Measurements from ENCODE around the gene SLC43A1.
"Not testable (repeated sequence)": the region's sequence is repeated elsewhere in the genome, so short reads cannot be mapped to it uniquely, and the experiment has no call there.

The SLC43A1 gene

DNA sequence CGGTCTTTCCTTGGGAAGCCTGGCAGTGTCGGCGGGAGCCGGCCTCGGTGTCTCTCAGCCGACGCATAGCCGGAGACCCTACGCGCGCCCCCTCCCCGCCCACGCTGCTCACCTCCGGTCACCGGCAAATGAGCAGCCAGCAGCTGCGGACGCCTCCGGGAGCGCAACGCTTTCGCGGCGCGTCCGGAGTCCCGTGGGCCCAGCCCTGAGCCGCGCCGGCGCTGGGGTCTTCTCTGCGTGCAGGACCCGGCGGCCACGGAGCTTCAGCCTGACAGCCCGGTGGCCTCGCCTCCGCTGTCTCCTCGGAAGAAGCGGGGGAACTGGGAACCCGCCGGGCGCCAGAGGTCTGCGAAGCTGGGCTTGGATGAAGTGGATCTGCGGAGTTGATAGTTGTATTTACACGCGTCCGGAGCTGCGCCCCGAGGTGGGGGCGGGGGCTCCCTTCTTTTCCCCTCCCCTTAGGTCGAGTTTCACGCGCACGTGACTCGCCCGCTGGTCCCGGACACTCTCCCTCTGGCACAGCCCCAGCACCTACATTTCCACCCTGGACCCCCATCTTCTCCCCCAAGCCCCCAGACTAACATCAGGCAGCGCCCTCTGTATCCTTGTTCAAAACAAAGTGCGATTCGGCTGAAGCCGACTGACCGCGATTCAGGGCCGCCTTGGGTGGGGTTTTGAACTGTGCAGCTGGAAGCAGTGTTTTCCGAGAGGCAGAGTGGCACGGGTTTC lies at the start of gene SLC43A1:
Gene SLC43A1 (minus strand): TSS at position 371 of the 729 bp plus-strand sequence. CDS start 1,591 bp downstream, outside the sequence.
- peak; percentile 16 for DNase-seq (ENCODE audit: low read depth)

DNA sequence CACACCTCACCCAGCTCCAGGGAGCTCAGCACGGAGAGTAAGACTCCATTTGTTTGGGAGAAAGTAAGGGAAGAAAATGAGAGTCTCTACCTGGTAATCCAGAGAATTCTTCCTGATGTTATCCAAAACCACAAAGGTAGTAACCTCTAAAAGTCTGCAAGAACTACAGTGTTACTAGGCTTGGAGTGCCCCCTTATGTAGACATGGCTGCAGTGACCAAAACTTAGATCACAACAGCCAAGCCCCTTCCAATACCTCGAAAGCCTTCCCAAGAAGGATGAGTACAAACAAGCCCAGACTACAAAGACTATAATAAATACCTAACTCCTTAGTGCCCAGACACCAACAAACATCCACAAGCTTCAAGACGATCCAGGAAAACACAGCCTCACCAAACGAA lies 47.1 kb upstream of the SLC43A1 start:
- no peak for DNase-seq (ENCODE audit: low read depth)

DNA sequence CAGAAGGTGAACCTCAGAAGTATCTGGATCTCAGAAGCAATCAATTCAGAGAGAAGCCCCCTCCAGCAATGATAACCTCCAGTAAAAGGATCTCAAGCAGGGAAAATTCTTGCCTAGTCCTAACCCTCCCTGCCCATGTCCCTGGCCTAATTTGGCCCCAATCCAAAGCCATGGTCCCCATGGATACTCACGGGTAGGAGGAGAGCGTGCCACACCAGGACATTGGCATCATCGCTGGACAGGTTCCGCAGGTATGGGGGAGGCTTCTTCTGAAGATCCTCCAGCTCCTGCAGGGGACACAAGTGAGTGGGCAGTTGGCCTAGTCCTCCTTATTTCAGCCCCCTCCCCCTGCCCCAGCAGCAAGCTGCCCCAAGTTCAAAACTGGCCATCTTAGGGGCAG lies 44.6 kb upstream of the SLC43A1 start:
- DNase-seq (ENCODE audit: low read depth) = no peak

DNA sequence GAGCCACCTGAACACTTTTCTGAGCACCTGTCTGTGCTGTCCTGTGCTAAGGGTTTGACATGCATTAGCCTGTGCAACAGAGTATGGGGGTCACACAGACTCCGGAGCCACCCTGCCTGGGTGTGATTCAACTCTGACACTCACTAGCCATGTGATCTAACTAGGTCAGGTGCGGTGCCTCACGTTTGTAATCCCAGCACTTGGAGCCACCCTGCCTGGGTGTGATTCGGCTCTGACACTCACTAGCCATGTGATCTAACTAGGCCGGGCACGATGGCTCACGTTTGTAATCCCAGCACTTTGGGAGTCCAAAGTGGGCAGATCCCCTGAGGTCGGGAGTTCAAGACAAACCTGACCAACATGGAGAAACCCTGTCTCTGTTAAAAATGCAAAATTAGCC lies 40.5 kb upstream of the SLC43A1 start:
- DNase-seq (ENCODE audit: low read depth) = no peak

DNA sequence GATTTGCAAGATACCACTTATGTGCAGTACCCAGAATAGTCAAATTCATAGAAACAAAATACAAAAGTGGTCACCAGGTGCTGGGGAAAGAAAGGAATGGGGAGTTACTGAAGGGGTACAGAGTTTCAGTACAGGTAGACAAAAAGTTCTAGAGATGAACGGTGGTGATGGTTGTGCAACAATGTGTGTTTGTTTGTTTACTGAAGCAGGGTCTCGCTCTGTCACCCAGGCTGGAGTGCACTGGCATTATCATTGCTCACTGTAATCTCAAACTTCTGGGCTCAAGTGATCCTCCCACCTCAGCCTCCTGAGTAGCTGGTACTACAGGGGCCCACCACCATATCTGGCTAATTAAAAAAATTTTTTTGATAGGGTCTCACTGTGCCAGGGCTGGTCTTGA lies 39.9 kb upstream of the SLC43A1 start:
- DNase-seq (ENCODE audit: low read depth) = no peak

DNA sequence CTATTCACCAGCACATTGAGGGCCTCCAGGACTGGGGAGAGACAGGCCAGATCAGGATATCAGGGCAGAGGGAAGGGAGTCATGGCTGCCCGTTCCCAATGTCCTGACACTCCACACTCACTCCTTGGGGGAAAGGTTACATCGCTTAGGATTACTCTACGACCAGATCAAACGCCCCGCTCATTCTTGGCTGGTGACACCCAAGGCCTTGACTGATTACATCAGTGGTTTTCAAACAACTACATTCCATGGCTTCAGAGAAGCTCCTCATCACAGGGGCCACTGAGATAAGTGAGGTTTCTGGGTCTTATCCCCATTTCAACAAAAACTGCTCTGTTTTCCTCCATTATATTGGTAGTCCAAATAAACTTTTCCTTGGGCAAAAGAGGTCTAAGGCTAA lies 37.0 kb upstream of the SLC43A1 start:
- DNase-seq (ENCODE audit: low read depth) = no peak

DNA sequence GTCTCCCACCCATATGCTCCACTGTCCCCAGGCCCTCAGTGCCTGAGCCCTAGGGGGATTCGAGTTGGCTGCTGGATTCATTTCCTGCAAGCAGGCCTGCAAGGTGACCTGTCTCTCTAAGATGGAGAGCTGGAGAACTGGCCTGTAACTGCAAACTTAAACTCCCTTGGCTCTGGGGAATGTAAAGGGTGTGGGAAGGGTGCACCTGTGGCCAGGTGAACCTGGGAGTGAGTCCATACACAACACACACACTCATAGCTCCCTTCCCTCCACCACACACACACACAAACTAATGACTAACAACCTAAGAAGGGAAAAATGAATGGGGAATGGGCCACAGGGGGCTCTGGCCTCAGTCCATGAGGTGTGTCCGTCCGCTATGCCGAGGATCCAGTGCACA lies 36.4 kb upstream of the SLC43A1 start:
- no peak for DNase-seq (ENCODE audit: low read depth)

DNA sequence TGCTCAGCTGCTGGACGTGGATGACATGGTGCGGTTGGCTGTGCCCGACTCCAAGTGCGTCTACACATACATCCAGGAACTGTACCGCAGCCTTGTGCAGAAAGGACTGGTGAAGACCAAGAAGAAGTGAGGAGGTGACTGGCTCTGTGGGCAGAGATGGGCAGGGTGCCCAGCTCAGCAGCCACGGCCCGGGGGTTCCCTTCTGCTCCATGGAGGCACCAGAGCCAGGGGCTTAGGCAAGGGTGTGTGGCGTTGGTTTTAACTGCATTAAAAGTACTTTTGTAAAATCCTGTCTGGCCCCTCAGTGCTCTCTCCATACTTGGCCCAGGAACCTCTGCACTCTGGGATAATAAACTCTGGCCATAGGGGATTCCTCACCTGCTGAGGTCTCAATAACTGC lies 34.5 kb upstream of the SLC43A1 start:
- DNase-seq (ENCODE audit: low read depth) = no peak

DNA sequence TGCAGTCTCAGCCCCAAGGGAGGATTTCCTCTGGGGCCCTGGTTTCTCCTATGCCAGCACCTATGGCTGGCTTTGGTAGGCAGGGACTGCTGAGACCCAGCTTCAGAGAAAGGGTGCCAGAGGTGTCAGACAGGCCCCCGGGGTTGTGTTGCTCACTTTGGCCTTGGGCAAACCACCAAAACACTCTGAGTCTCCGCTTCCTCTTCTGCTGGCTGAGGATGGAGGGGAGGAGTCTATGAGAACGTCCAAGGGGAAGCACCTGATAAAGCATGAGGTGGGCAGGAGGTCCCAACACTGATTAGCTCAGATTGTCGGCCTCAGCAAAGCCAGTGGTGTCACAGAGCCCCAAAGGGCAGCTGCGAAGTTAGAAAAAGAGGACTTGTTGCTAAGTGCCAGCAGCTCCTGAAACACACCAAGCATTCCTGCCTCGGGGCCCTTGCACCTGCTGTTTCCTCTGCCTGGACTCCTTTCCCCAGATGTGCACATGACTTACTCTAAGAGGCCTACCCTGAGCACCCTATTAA lies 32.4 kb upstream of the SLC43A1 start:
- DNase-seq (ENCODE audit: low read depth) = no peak

DNA sequence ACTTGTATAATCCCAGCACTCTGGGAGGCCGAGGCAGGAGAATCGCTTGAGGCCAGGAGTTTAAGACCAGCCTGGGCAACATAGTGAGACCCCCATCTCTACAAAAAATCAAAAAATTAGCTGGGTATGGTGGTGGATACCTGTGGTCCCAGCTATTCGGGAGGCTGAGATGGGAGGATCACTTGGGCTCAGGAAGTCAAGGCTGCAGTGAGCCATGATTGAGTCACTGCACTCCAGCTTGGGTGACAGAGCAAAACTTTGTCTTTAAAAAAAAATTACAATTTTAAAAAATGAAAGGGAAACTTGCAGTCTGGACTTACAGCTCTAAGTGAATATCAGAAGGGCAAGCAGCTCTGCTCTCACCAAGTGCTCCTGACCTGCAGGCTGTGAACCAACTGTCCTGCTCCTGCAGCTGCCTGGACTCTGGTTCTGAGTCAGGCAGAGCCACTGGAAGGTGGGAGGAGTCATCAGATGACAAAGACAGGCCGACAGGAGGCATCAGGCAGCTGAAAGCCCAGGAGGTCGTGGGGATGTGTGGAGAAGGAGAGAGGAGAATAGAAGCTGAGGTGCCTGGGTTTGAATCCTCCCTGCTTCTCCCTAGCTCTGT lies 31.5 kb upstream of the SLC43A1 start:
- DNase-seq (ENCODE audit: low read depth) = no peak

DNA sequence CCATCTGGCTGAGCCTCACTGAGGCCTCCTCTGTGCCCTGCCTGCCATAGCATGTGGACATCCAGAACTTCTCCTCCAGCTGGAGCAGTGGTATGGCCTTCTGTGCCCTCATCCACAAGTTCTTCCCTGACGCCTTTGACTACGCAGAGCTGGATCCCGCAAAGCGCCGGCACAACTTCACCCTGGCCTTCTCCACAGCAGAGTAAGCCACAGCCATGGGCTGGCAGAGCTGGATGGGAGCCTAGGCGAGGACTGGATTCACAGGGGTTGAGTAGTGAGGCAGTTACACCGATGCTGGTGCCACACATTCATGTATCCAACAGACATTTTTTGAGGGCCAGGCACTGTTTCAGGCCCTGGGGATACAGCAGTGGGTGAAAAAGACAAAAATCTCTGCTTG lies 30.9 kb upstream of the SLC43A1 start:
- DNase-seq (ENCODE audit: low read depth) = no peak

DNA sequence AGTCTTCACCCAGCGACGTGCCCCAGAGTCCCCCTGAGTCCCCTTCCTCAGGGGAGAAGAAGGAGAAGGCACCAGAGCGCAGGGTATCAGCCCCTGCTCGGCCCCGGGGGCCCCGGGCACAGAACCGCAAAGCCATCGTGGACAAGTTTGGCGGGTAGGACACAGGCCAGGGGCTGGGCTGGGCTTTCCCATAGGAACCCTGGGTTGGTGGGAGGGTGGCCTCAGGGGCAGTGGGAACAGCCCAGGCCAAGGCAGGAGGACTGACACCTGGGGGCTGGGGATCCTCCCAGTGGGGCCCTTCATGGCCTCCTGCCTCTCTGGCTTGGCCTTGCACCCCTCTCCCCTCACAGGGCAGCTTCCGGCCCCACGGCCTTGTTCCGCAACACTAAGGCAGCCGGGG lies 30.4 kb upstream of the SLC43A1 start:
- no peak for DNase-seq (ENCODE audit: low read depth)

DNA sequence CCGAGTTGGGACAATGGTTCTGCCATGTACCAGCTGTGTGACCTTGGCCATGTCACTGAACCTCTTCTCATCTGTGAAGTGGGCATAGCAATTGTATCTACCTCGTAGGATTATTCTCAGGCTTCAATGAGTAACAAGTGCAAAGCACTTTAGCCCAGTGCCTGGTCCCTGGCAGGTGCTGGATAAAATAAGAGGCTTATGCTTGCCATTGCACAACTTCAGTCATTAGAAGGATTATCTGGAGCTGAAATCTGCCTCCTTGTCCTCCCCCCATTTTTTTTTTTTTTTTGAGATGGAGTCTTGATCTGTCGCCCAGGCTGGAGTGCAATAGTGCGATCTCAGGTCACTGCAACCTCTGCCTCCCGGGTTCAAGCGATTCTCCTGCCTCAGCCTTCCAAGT lies 29.1 kb upstream of the SLC43A1 start:
- no peak for DNase-seq (ENCODE audit: low read depth)

DNA sequence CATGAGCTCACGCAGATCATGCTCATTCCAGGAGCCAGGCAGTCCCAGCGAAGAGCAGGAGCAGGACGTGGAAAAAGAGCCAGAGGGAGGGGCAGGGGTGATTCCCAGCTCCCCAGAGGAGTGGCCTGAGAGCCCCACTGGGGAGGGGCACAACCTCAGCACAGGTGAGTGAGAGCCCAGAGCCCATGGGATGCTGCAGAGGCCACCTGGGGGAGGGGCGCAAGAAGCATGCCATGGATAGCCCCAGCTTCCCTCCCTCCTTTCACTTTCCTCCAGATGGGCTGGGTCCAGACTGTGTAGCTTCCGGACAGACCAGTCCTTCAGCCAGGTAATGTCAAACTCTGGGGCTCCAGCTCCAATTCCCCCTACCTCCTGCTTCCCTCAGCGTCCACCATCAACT lies 28.1 kb upstream of the SLC43A1 start:
- DNase-seq (ENCODE audit: low read depth) = no peak

DNA sequence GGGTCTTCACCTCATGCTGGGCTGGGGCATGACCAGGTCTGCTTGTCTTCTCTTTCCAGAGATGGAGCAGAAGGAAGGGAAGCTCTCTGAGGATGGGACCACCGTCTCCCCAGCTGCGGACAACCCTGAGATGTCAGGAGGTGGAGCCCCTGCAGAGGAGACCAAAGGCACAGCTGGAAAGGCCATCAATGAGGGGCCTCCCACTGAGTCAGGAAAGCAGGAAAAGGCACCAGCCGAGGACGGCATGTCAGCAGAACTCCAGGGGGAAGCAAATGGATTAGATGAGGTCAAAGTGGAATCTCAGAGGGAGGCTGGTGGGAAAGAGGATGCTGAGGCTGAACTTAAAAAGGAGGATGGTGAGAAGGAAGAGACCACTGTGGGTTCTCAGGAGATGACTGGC lies 27.1 kb upstream of the SLC43A1 start:
- no peak for DNase-seq (ENCODE audit: low read depth)

DNA sequence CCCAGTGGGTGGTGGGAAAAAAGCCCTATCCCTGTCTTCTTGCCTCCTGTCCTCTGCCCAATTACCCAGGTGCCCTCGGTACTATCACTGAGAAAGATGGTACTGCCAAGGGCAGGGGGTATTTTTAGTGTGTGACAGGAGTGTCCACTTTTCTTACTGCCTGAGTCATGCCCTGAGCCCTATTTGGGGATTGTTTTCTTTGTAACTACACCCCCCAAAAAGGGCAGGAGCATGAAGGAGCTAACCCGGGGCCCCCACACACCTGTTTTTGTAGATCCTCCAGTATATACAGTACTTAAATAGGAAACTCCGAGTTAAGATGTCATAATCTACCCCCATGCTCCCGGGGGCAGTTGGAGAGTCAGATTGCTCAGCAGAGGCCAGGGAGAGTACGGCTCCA lies 25.7 kb upstream of the SLC43A1 start:
- DNase-seq (ENCODE audit: low read depth) = no peak

DNA sequence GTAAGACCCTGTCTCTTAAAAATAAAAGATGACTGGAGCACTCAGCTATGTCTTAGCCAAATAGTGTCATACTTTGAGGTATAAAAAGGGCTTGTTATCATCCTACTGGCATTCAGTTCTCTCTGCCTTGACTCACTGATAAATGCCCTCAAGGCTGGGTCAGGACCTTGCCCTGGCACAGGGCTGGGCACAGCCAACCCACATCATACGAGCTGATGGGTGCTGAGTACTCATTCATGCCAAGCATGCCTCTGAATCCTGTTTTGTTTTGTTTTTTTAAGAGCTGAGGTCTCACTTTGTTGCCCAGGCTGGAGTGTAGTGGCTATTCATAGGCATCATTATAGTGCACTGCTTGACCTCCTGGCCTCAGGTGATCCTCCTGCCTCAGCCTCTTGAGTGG lies 23.8 kb upstream of the SLC43A1 start:
- DNase-seq (ENCODE audit: low read depth) = no peak

DNA sequence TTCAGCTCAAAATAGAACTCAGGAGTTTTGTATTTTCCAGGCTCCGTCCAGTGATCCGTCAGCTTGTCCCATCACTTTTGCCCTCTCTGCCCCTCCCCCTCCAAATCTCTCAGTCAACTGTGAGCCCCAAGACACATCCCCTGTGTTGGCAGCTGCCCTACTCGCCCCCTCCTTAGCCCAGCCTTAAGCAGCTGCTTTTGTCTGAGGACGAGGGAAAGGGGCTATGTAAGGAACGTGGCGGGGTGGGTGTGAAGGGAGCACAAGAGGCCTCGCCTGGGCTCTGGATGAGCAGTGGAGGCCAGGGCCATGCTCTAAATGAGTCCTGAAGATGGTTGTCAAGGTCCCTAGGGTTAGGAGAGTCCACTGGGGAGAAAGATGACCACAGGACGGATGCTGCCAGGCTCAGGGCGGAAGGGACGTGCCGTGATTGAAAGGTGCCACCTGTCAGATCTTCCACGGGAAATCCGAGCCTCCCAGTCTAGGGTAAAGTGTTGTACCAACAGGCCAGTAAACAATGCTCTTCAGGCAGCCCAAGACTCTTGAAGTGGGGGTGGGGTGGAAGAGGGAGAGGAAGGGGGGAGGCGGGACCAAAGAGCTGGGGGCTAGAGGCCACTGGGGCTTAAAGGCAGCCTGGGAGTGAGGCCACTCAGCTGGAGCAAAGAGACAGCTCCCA lies 21.6 kb upstream of the SLC43A1 start, which contains the start of gene SMTNL1:
Gene SMTNL1 (plus strand): TSS at position 649 of the 673 bp plus-strand sequence. CDS start 5,048 bp downstream, outside the sequence.
- DNase-seq (ENCODE audit: low read depth) = no peak

DNA sequence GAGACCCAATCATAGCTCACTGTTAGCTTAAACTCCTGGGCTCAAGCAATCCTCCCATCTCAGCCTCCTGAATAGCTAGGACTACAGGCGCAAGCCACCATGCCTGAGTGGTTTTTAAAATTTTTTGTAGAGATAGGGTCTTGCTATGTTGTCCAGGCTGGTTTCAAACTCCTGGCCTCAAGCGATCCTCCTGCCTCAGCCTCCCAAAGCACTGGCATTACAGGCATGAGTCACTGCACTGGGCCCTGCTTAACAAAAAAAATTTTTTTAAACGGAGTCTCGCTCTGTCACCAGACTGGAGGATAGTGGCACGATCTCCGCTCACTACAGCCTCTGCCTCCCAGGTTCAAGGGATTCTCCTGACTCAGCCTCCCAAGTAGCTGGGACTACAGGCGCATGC lies 18.9 kb upstream of the SLC43A1 start:
- DNase-seq (ENCODE audit: low read depth) = not testable (repeated sequence)

DNA sequence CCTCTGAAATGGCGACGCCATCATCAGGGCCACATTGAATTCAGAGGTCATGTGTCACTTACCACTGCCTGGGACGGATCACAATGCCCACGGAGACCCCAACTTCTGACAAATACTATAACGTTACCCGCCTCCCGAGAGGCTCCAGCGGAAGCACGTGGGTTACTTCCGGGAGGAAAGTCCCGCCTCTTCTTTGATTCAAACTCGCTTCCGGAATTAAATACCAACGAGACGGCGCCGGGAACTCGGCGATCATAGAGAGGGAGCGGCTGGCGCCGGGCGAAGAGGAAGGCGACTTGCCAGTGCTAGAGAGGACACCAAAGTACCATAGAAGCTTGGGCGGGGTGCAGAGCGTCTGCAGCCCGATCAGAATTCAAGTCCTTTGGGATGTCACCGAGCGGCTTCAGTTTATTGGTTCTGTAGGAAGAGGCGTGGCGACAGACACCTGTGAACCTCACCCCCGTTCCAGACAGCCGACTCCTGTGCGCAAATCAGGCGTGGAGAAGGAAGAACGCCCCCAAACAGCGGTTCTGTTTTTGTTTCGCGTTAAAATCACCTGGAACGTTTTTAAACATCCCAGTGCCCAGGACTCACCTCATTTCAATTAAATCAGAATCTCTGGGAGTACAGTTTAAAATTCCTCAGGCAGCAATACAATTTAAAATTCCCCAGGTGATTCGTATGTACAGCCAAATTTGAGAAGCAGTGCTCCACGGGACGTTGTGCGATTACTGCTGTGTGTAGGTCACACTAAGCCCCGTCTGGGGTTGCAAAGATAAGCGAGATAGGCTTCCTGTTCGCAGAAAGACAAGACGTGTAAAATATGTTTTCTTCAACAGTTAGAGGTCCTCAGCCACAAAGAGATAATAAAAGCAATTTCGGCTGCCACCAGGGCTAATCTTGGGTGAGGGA lies 15.3 kb upstream of the SLC43A1 start, which contains the start of gene TIMM10:
Gene TIMM10 (minus strand): TSS at position 159 of the 912 bp plus-strand sequence. CDS start 565 bp downstream, outside the sequence.
- DNase-seq (ENCODE audit: low read depth) = peak; percentile 83

DNA sequence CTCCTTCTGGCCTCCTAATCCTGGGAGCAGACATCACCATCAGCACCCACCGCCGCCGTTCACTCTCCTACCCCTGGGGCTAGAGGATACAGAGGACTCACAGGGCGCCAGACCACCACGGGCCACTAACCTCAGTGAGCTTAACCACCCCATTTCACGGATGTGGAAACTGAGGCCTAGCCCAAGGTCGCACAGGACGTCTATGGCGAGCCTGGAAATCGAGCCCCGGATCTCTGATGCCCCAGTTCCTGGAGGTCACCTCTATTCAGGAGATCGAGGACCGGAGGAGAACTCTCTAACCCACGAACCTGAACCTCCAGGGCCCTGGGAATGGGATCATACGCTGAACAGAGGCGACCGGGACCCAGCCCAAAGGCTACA lies 14.7 kb upstream of the SLC43A1 start:
- no peak for DNase-seq (ENCODE audit: low read depth)

DNA sequence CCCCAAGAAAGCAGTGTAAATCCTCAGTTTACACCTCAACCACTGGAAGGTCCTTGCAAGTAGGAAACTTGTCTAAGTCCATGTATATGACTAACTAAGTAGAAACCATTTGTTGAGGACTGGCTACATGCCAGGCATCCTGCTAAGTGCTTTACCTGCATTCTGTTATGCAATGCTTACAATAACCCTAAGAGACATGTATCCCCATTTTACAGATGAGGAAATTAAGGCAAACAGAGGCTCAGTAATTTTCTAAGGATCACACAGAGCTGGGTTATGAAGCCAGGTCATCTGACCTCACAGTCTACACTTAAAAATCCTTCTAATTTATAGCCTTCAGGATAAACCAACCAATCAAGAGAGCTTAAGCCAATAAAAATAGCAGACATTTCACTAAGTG lies 13.5 kb upstream of the SLC43A1 start:
- DNase-seq (ENCODE audit: low read depth) = no peak
